ENCODE data around the gene CLDN7.
"Not testable (repeated sequence)": the region's sequence is repeated elsewhere in the genome, so short reads cannot be mapped to it uniquely, and the experiment has no call there.

CLDN7 gene

GRCh38 chr17:7258731-7259554 lies 3.3 kb downstream of the CLDN7 start:
- DNase-seq, result no peak

- DNase-seq, result no peak
These were observed 5.4 kb downstream of the CLDN7 start for GRCh38 chr17:7256766-7257456.

- no peak for DNase-seq
These were observed 7.8 kb downstream of the CLDN7 start for GRCh38 chr17:7254511-7254910.

GRCh38 chr17:7253082-7253481 lies 9.2 kb downstream of the CLDN7 start:
- DNase-seq, result no peak

GRCh38 chr17:7252176-7253043 lies 9.9 kb downstream of the CLDN7 start, which contains the start of gene ELP5:
TSS of gene ELP5 (plus strand) at chr17:7252215. CDS start at chr17:7252551, 336 bp downstream.
- DNase-seq, result no peak

GRCh38 chr17:7251661-7252175 lies 10.6 kb downstream of the CLDN7 start, which contains the start of gene CTDNEP1:
TSS of gene CTDNEP1 (minus strand) at chr17:7251734. CDS start at chr17:7251296, 438 bp downstream.
- peak; percentile 100 for DNase-seq

GRCh38 chr17:7250695-7251627 lies 11.3 kb downstream of the CLDN7 start:
- peak; percentile 51 for DNase-seq

- no peak for DNase-seq
These were observed 12.4 kb downstream of the CLDN7 start for GRCh38 chr17:7249830-7250229.

- DNase-seq, result no peak
These were observed 13.1 kb downstream of the CLDN7 start for GRCh38 chr17:7249214-7249613.

GRCh38 chr17:7248796-7249195 lies 13.5 kb downstream of the CLDN7 start:
- DNase-seq, result no peak

- no peak for DNase-seq
These were observed 15.5 kb downstream of the CLDN7 start for GRCh38 chr17:7246779-7247178.

GRCh38 chr17:7243838-7244237 lies 18.4 kb downstream of the CLDN7 start:
- not testable (repeated sequence) for DNase-seq

- DNase-seq, result no peak
These were observed 18.9 kb downstream of the CLDN7 start for GRCh38 chr17:7243453-7243729.

GRCh38 chr17:7242717-7243452 lies 19.4 kb downstream of the CLDN7 start:
- peak; percentile 99 for DNase-seq

- peak; percentile 98 for DNase-seq
These were observed 20.2 kb downstream of the CLDN7 start, which contains the start of gene GABARAP for GRCh38 chr17:7241783-7242716. TSS of gene GABARAP (minus strand) at chr17:7242449. CDS start at chr17:7242330, 119 bp downstream.

- peak; percentile 44 for DNase-seq
These were observed 21.1 kb downstream of the CLDN7 start for GRCh38 chr17:7241090-7241733.

GRCh38 chr17:7240375-7240774 lies 21.9 kb downstream of the CLDN7 start:
- DNase-seq, result no peak

Data from right kidney (tissue), 1 donor.